Retina (tissue), 1 donor: ENCODE measurements around the gene KANK4.

Experiments used
- DNase-seq: peaks from one replicate; pipeline ENCODE4 v3.0.0-alpha.2; 2016

The KANK4 gene

DNA sequence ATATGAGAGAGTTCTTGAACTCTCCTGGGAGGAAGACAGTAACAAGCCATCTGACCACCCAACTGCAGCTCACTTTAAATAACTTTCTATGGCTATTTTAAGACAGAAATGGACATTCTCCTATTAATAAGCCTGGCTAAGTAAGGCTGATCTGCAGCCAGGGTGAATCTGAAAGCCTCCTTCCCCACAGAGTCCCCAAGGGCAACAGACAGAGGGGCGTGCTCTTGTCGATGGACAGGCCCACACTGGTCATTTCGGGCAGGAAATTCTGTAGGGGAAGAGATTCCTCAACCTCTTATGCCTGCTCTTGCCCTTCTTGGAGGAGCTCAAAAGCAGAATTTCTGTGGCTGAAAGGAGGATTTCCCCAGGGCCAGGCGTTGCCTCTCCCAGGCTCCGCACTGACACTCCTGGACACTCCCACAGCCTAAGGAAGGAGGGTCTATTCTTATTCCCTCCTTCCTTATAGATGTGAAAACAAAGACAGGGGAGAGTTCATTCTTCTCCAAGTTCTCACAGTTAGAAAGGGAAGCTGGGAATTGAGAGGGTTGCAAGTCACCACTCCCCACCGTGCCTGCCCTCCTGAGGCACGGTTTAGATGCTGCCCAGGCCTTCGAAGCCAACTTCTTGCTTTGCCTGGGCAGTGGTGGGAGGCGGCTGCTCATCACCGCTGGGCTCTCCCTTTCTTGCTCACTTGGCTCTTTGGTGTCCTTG lies 17.9 kb upstream of the KANK4 start:
- peak; percentile 36 for DNase-seq

DNA sequence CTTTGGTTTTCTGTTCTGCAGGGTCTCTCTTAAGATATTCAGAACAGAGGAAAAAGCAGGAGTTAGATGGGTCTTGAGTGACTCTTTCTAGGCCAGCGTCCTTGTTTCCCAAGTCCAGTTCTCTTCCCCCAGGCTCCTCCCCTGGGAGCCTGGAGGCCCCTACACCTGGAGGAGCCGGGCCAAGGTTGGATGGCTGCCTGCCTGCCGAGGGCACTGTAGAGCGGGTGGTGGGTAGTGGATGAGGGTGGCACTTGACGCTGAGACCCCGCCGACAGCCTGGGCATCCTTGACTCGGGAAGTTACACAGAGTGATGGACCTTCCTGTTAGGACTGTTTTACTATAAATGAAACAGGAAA lies 17.4 kb upstream of the KANK4 start:
- DNase-seq = no peak

DNA sequence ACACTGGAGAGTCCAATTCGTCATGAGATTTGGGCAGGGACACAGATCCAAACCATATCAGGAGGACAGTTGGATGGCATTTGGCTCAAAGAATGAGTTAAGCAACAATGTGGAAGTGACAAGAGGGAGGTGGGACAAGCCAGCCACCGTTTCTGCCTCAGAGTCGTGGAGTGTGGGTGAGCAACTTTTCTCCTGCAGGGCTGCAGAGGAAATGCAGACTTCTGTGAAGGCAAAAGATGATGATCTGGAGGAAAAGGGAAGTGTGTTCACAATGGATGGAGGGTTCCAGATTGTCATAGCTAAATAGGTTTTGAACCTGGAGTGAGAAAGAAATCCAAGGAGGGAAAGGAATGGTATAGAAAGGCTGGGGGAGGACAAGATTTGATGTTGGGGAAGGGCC lies 16.4 kb upstream of the KANK4 start:
- no peak for DNase-seq

DNA sequence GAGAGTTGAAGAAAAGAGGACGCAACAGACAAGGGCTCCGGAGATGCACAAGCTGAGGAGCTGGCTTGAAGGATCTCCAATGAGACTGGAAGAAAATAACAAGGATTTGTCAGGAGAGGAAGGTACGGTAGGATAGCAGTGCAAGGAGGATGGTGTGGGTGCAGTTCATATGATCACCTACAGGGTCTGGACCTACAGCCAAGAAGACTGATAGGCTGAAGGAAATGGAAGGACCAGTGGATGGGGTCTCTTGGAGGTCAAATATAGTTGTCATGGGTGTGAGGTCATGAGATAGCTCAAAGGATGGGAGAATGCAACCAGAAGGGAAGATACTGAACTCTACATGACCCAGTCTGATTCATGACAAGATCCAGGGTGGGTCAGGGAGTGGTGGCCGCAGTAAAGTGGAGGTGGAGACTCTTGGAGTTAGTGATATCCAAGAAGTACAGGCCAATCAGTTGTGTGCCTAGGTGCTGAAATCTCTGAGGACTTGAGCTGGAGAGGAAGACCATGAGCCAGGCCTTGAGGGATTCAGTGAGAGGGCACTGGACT lies 15.3 kb upstream of the KANK4 start:
- no peak for DNase-seq

DNA sequence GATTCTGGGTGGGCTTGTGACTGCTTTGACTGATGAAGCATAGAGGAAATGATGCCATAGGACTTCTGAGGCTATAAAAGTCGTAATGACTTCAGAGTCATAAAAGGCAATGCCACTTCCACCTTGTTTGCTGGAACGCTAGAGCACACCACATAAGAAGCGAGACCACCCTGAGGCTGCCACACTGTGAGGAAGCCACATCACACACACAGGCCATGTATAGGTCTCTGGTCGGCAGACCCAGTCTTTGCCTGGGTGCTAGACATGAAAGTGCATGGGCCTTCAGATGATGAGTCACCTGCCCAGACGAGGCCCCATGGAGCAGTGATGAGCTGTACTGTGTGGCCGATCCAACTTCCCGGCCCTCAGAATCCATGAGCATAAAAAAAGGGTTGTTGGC lies 14.2 kb upstream of the KANK4 start:
- no peak for DNase-seq

DNA sequence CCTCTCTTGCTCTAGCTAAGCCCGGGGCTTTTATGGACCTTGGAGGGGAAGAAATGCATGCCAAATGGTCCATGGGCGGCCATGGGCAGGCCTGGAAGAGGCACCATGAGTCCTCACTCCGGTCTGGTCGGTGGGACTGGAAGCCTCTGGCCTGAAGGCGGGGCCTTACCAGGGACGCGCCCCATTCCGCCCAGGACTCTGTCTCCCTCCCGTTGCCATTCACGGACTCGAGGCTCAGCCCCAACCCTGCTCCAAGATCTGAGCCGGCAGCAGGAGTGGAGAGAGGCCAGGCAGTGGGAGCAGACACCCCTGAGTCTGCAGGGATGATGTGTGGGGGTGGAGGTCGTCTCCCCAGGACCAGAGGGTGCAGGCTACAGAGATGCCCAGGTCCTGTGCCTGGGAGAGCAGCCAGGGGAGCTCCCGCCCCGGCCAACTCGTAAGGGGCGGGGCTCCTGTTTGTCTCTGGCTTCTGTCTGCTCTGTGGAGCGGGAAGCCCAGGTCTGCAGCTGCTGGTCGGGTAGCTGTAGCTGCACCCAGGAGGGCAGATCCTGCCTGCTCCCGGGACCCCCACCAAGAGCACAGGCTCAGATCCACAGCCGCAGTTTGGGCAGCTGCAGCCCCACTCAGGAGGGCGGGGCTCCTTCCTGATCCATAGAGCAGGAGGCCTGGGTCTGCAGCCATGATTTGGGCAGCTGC lies 8.3 kb upstream of the KANK4 start:
- DNase-seq = no peak

DNA sequence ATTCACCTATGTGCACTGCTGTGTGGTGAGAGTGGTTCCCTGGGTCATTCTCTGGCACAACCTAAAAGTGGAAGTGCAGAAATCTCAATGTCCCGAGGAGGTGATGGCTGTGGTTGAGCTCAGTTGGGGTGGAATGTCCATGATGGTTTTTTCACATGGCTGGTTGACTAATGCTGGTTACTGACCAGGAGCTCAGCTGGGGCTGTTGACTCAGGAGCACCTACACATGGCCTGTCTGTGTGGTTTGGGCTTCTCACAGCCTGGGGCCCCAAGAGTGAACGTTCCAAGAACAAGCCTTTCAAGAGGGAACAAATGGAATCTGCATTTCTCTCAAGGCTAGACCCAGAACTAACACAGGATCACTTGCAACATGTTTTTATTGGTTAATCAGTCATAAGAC lies 6.4 kb upstream of the KANK4 start:
- DNase-seq = no peak

DNA sequence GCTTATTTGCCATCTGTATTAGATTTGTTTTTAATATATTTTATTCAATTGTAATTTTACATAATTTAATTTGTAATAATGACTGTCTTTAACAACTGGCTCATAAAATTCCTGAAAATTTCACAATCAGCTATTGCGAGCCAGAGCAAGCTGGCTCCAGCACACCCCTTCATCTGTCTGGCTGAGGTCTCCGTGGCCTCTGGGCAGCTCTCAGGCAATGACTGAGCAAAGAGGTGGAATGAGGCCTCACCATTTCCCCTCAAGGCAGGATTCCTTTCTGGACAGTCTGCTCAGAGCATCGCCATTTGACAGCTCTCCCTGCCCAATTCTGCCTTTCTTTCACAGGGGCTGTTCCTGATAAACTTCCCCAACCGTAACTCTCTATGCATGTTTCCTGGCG lies 5.8 kb upstream of the KANK4 start:
- DNase-seq = no peak

DNA sequence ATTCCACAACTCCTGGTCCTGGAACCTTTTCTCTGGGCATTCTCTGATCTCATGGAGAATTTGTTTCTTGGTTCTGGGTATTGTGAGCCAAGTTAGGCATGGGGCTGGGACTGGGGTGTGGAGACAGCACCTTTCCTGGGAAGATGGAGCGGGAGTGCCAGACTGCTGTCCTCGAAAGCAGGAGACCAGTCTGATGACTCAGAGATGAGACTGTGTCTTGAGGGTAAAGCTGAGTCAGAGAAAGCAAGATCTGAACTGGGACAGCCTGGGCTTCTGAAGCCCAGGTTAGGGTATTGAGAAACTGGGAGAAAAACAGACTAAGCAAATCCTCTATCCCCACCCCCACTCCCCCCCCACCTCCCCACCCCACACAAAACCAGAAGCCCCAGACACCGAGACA lies 2.2 kb upstream of the KANK4 start:
- no peak for DNase-seq

DNA sequence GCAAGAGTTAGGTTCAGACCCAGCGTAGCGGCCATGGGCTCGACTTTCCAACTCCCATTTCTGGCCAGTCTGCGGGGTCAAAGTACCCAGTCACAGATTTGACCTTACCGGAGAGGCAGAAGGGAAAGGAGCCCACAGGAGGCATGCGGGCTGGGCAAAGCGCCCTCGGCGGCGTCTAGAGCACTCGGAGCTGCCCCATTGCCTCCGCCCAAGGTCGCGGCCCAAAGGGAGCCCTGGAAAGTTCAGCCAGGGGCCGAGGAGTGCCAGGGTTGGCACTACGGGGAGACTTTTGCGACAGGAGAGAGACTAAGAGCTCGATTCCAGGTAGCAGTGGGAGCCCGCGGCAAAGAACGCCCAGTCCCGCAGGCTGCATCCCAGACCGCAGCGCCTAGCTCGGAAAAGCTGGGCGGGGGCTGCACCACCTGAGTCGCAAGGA lies 896 bp downstream of the KANK4 start:
- no peak for DNase-seq

DNA sequence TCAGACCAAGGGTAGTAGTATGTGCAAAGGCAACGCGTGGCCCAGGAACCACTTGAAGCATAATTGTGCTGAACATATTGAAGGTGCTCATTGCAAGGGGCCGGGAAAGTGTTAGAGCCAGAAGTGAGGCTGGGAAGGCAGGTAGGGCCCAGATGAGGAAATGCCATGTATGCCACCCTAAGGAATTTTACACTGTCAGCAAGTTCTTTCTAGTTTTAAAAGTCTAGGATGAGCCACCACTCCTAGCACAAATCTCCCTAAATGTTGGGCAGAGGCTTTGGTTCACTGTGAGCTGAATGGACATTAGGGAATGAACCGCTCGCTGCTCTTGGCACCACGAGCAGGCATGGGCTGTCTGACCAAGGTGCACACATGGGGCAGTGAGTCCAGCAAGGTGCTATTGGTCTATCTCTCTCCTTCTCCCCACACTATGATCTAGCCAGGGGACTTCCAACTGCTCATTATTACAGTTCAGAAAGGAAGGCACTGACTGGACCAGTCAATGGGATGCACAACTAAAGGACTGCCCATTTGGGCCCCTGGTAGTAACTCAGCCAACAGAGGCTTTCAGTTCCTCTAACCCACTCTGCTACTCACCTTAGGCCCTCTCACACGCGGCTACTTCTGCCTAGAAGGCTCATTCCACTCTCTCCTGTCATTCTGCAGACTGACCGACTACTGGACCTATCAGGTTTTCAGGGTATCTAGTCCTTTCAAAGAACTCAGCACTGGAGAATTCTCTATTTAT lies 2.0 kb downstream of the KANK4 start:
- no peak for DNase-seq

DNA sequence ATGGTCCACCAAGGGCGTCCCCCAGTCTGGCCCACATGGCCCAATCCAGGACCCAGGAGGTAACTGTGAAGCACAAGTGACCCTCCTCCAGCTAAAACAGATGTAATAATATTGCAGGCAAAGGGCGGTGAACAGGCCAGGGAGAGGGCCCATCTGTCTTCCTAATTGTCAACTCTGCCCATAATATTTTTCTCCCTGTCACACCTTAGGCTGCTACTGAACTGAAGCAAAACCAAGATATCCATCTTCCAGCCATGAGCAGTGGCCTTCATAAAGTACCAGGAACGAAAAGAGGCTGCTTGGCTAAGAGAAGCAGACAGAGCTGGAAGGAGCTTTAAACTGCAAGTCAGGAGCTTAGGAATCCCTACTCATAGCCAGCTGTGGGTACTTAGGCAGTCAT lies 3.1 kb downstream of the KANK4 start:
- DNase-seq = no peak

DNA sequence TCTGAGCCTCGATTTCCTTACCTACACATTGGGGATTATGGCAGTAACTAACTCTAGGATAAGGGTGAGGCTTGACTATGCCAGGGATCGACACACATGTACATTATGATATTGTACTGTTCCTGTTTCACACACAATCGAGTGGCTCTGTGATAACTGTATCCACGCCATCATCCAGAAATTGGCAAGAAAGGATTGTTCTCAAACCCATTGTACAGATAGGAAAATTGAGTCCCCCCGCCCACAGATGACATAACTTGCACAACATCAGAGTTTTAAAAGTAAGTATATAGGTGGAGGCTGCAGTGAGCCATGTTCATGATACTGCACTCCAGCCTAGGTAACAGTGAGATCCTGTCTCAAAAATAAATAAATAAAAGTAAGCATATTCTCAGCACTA lies 3.8 kb downstream of the KANK4 start:
- no peak for DNase-seq

DNA sequence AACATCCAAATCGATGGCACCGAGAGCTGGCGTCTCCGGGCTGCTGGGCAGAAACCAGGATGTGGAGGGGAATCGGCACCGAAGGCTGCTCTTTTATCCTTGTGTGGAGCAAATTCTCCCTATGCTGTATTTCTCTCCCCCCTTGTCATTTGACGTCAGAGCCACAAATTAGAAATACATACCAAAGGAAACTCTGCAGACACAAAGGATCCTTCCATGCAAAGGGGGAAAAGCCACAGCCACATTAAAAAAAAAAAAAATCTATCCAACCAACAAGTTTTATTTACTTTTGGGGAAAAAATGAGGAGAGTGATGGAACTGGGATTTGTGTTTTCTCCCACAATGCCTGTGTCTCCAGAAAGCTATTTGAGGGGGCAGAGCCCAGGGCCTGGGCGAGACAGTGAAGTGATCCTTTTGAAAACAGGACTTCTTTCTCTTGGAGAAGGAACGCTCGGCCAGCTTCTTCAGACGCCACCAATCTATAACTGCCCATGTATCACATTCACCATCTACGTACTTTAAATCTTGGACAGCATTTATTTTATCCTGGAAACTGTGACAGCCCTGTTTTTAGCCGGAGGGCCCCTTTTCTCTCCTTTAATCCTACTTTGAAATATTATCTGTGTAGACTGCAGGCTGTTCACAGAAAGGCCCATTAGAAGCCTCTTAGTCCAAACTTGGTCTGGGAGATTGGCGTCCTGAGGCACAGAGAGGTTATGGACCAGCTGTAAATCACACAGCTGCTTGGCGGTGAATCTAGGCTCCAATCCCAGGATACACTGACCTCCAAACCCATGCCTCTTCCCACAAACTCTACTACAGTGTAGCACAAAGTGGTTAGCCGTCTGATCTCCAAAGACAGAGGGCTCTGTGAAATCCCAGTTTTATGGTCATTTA lies 4.5 kb downstream of the KANK4 start:
- no peak for DNase-seq

DNA sequence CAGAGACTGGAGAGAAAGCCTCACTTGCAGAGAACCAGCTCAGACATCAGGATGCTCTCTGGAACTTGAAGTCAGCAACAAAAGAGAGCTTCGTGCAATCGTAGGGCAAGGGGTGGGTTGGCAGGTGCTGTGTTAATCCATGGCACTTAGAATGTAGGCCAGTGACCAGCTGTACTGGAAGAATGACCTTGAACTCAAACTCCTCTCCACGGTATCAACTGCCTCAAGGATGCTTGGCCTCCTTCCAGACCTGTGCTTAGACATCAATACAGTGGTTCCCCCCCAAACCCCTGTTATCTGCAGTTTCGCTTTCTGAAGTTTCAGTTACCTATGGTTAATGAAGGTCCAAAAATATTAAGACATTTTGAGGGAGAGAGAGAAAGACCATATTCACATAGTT lies 6.5 kb downstream of the KANK4 start:
- DNase-seq = no peak

DNA sequence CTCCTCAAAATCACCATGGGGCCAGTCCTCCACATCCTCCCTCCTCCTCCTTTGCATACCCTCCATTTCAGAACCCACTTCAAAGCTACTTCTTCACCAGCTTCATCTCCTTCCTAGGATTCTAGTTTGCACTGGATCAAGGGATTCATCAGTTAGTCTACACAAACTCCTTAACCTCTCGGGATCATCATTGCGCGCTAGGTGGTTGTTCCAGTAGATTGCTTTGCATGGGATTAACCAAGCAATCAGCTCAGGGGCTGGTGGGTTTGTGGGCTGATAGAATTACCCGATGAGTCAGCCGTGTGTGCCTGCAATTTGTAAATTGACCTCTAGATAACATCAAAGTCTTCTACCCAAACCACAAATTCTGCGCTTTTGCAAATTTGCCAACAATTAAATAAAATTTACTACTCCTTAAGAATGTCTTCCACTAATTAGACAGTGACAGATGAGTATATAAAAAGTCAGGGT lies 7.7 kb downstream of the KANK4 start:
- no peak for DNase-seq

DNA sequence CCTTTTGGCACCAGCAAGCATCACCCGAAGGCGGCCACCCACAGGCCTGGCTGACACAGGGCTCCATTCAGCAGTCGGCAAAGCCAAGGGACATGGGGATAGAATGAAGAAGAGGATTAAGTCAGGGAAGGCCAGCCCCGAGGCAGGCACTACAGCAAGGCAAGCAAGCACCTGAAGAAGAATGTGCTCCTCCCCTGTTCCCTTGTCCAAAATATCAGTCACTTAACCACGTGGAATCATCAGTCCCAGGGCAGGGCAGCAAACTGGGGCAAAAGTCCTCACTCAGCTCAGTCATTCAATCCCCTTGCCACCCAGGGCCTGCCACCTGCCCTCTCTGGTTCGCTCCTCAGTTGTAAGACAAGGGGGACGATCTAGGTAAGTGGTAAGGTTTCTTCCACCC lies 9.3 kb downstream of the KANK4 start:
- DNase-seq = no peak

DNA sequence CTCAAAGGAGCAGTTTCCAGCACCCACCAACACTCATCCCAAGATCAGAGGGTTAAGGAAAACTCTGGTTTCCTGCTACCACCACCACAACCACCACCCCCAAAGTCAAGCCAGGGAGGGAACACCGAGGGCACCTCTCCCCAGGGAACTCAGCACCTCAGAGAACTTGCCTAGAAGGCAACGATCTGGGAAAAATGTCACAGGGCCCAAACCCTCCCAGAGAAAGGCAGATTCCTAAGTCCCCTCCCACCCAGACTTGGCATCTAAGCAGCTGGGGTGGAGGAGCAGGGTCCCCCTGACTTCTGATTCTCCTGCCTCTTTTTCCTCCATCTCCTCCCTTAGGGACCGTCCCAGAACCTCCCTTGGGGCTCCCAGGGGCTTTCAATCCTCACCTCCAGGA lies 10.6 kb downstream of the KANK4 start:
- DNase-seq = no peak

DNA sequence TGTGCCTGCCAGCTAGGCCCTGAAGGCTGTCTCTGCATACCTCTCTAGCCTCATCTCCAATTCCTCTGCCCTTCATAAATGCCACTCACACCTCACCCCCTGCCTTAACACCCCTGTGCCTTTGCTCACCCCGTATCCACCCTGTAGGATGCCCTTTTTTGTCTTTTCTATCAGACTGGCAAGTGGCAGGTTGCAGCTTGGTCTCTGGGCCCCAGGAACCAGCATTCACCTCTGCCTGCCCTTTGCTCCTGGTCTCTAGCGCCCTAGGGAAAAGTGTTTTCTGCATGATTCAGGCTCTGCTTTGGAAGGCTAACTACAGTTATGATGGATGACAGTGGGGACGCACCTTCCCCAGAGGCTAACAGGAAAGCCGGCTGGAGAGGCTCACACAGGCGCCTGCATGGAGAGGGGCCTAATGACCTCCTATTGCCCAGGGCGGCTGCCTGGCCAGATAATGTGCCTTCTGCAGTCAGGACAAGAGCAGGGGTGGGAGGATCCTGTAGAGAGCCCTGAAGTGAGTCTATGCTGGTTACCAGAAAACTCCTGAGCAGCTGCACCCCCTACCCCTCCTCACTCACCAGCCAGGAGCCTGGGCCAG lies 11.2 kb downstream of the KANK4 start:
- DNase-seq = no peak

DNA sequence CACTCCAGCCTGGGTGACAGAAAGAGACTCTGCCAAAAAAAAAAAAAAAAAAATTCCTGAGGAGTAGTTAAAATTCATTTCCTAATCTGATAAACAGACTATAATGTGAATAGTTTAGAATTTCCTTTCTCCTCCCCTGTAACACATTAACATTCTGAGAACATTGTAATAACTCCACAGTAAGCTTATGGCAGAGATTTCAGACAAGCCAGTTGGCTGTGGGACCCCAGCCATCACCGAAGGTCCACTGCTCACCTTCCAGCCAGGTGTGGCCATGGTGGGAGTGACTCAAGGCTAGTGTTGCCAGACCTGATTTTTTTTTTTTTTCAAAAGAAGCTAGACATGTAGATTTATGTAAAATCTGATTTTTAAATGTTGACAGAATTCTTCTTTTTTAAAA lies 11.8 kb downstream of the KANK4 start:
- no peak for DNase-seq

DNA sequence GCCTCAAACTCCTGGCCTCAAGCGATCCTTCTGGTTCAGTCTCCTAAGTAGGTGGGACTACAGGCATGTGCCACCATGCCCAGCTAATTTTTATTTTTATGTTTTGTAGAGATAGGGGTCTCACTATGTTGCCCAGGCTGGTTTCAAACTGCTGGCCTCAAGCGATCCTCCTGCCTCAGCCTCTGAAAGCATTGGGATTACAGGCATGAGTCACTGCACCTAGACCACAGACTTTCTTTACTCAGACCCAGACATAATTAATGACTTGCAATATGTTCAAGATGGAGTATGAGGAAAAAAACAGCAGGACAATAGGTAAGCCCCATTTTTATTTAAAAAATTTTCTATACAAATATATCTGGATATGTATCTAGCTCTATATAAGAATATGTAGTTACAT lies 13.2 kb downstream of the KANK4 start:
- DNase-seq = no peak

DNA sequence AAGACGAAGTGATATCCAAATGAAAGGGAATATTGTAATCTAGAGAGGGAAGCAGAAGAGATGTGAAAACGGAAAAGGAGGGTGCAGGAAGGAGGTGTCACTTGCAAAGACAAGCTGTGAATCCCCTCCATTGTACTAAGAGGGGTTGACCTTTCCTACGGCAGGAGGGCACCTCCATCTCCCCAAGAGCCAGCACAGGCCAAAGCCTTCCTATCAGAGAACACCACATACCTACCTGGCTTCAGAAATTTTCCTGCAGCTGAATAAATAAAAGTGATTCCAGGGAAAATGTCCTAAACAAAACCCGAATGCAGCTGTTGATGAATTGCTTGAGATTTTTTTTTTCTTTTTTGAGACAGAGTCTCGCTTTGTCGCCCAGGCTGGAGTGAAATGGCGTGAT lies 14.3 kb downstream of the KANK4 start:
- no peak for DNase-seq
